ENCODE measurements around the gene DENND5A.

Gene DENND5A

GRCh38 chr11:9265211-9266131 is at the start of gene DENND5A:
Gene DENND5A (minus strand): TSS chr11:9265350. CDS start chr11:9265069, 281 bp downstream.
- no peaks in the 10 kb centered on the region for H3K9me3 ChIP-seq (ENCODE audit: control insufficient read depth, insufficient read depth, low read length)
- peak within 1 kb of the TSS; percentile 75 for H3K9ac ChIP-seq (ENCODE audit: low read depth, low read length)
- no peaks in the 10 kb centered on the region for H3K36me3 ChIP-seq (ENCODE audit: insufficient read depth, low read length)
- H3K4me1 ChIP-seq (ENCODE audit: insufficient read depth, low read length): peaks cover 11% of the 10 kb centered on the region

DNA sequence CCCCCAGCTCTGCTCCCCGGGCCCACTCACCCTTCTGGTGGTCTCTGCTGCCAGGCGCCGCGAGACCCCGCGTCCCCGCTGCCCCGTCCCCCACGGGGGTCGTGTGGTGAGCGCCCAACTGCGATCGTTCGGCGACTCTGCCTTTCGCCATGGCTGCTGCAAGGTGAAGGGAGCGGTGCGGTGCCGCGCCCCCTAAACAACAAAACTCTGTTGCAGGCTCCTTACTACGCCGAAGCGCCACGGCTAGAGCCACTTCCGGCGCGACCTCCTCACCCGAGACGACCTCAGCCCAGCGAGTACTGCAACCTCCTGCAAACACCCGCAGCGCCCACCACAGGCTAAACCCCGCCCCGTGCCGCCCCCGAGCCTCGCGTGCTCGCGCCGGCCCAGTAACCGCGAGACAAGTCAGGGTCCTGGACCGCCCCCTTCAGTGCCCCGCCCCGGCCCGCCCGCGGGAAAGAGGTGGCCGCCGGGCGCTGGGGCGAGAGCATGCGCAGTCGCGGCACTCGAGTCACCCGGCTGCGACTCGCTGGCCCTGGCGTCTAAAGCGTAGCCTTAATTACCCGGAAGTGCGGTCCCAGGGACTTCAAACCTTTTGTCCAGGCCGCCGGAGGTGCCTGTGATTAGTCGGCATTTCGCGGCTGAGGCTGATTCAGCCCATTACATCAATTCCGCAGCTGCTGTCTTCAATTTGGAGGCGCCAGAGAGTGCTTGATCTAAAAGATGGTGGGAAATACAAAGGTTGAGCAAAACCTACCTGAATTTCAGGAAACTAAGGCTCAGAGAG is 49.3 kb upstream of the DENND5A start, which contains the start of gene TMEM41B:
Gene TMEM41B (minus strand): TSS at position 303 of the 787 bp plus-strand sequence. CDS start 152 bp downstream, at position 151.
- Histone ChIP-seq H3K9ac (ENCODE audit: low read depth, low read length) (peak within 1 kb of the TSS; percentile 60), H3K4me1 (ENCODE audit: insufficient read depth, low read length) (peaks cover 4% of the 10 kb centered on the region; the same call in 1 of the 2 replicates), H3K36me3 (ENCODE audit: insufficient read depth, low read length) (no peaks in the 10 kb centered on the region), H3K9me3 (ENCODE audit: control insufficient read depth, insufficient read depth, low read length) (no peaks in the 10 kb centered on the region)

- Histone ChIP-seq H3K9ac (ENCODE audit: low read depth, low read length) (peak overlapping the region; percentile 55), H3K4me1 (ENCODE audit: insufficient read depth, low read length) (peaks cover 2% of the 10 kb centered on the region; the same call in 1 of the 2 replicates)
Measured at GRCh38 chr11:9313648-9314290, 48.6 kb upstream of the DENND5A start.

GRCh38 chr11:9310485-9311090 is 45.4 kb upstream of the DENND5A start:
- Histone ChIP-seq H3K36me3 (ENCODE audit: insufficient read depth, low read length) (no peaks in the 10 kb centered on the region), H3K9ac (ENCODE audit: low read depth, low read length) (no peak overlapping the region), H3K4me1 (ENCODE audit: insufficient read depth, low read length) (peaks cover 2% of the 10 kb centered on the region; the same call in 1 of the 2 replicates), H3K9me3 (ENCODE audit: control insufficient read depth, insufficient read depth, low read length) (no peaks in the 10 kb centered on the region)

More at GRCh38 chr11:9313648-9314290, 48.6 kb upstream of the DENND5A start:
- H3K36me3 ChIP-seq (ENCODE audit: insufficient read depth, low read length): no peaks in the 10 kb centered on the region
- no peaks in the 10 kb centered on the region for H3K9me3 ChIP-seq (ENCODE audit: control insufficient read depth, insufficient read depth, low read length)

GRCh38 chr11:9304178-9304577 is 39.0 kb upstream of the DENND5A start:
- no peaks in the 10 kb centered on the region for H3K4me1 ChIP-seq (ENCODE audit: insufficient read depth, low read length)
- H3K9ac ChIP-seq (ENCODE audit: low read depth, low read length): no peak overlapping the region
- H3K9me3 ChIP-seq (ENCODE audit: control insufficient read depth, insufficient read depth, low read length): no peaks in the 10 kb centered on the region
- 0 out of 2 replicates have a peak, but pooled peaks cover 4% of the 10 kb centered on the region for H3K36me3 ChIP-seq (ENCODE audit: insufficient read depth, low read length)

GRCh38 chr11:9302448-9302847 is 37.3 kb upstream of the DENND5A start:
- Histone ChIP-seq H3K9me3 (ENCODE audit: control insufficient read depth, insufficient read depth, low read length) (no peaks in the 10 kb centered on the region), H3K36me3 (ENCODE audit: insufficient read depth, low read length) (0 out of 2 replicates have a peak, but pooled peaks cover 4% of the 10 kb centered on the region), H3K9ac (ENCODE audit: low read depth, low read length) (no peak overlapping the region), H3K4me1 (ENCODE audit: insufficient read depth, low read length) (no peaks in the 10 kb centered on the region)

DNA sequence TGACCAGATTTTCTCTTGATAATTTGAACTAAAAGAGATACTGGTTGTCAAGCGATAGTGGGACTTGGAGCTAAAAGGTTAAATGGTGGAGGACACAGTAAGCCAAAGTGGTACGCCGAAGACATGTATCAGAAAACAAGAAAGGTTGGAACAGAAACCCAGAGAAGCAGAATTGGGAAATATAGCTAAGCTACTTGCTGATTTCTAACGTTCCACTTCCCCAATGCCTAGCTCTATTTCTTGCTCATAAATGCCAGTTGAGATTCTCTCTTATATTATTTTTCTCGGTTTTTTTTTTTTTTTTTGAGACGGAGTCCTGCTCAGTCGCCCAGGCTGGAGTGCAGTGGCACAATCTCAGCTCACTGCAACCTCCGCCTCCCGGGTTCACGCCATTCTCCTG is 36.6 kb upstream of the DENND5A start:
- H3K36me3 ChIP-seq (ENCODE audit: insufficient read depth, low read length): 0 out of 2 replicates have a peak, but pooled peaks cover 4% of the 10 kb centered on the region
- no peaks in the 10 kb centered on the region for H3K9me3 ChIP-seq (ENCODE audit: control insufficient read depth, insufficient read depth, low read length)
- no peak overlapping the region for H3K9ac ChIP-seq (ENCODE audit: low read depth, low read length)
- H3K4me1 ChIP-seq (ENCODE audit: insufficient read depth, low read length): no peaks in the 10 kb centered on the region

DNA sequence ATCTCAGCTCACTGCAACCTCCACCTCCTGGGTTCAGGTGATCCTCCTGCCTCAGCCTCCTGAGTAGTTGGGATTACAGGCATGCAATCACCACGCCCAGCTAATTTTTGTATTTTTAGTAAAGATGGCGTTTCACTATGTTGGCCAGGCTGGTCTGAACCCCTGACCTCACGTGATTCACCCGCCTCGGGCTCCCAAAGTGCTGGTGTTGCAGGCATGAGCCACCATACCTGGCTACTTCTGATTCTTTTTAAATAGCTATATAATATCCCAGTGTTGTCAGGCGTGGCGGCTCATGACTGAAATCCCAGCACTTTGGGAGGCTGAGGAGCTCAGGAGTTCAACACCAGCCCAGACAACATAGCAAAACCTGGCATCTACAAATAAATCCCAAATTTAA is 28.5 kb upstream of the DENND5A start:
- Histone ChIP-seq H3K4me1 (ENCODE audit: insufficient read depth, low read length) (no peaks in the 10 kb centered on the region), H3K9me3 (ENCODE audit: control insufficient read depth, insufficient read depth, low read length) (no peaks in the 10 kb centered on the region), H3K9ac (ENCODE audit: low read depth, low read length) (no peak overlapping the region), H3K36me3 (ENCODE audit: insufficient read depth, low read length) (no peaks in the 10 kb centered on the region; the same call in 1 of the 2 replicates)

- no peaks in the 10 kb centered on the region for H3K4me1 ChIP-seq (ENCODE audit: insufficient read depth, low read length)
- H3K36me3 ChIP-seq (ENCODE audit: insufficient read depth, low read length): peaks cover 4% of the 10 kb centered on the region; the same call in 1 of the 2 replicates
- no peak overlapping the region for H3K9ac ChIP-seq (ENCODE audit: low read depth, low read length)
- no peaks in the 10 kb centered on the region for H3K9me3 ChIP-seq (ENCODE audit: control insufficient read depth, insufficient read depth, low read length)
Measured at GRCh38 chr11:9285850-9286587, 20.9 kb upstream of the DENND5A start.

- Histone ChIP-seq H3K4me1 (ENCODE audit: insufficient read depth, low read length) (no peaks in the 10 kb centered on the region), H3K9ac (ENCODE audit: low read depth, low read length) (no peak overlapping the region), H3K9me3 (ENCODE audit: control insufficient read depth, insufficient read depth, low read length) (no peaks in the 10 kb centered on the region), H3K36me3 (ENCODE audit: insufficient read depth, low read length) (no peaks in the 10 kb centered on the region; the same call in 1 of the 2 replicates)
Measured at GRCh38 chr11:9280655-9281301, 15.6 kb upstream of the DENND5A start.

- H3K9ac ChIP-seq (ENCODE audit: low read depth, low read length): no peak overlapping the region
- no peaks in the 10 kb centered on the region for H3K9me3 ChIP-seq (ENCODE audit: control insufficient read depth, insufficient read depth, low read length)
- no peaks in the 10 kb centered on the region; the same call in 1 of the 2 replicates for H3K36me3 ChIP-seq (ENCODE audit: insufficient read depth, low read length)
- H3K4me1 ChIP-seq (ENCODE audit: insufficient read depth, low read length): no peaks in the 10 kb centered on the region
Measured at GRCh38 chr11:9277176-9277575, 12.0 kb upstream of the DENND5A start.

DNA sequence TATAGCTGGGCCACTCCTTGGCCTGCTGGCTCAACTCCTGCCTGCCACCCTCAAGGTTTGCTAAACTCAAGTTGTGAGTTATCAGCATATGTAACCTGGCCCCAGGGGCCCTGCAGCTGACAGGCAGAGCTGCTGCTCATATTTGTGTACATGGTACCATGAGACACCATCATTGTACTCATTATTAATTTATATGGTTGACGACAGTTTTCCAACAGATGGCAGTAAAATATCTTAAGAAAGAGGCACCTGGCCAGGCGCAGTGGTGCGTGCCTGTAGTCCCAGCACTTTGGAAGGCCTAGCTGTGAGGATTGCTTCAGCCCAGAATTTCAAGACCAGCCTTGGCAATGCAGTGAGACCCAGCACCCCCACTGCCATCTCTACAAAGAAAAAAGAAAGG is 11.4 kb upstream of the DENND5A start:
- H3K36me3 ChIP-seq (ENCODE audit: insufficient read depth, low read length): no peaks in the 10 kb centered on the region; the same call in 1 of the 2 replicates
- no peaks in the 10 kb centered on the region for H3K4me1 ChIP-seq (ENCODE audit: insufficient read depth, low read length)
- no peaks in the 10 kb centered on the region for H3K9me3 ChIP-seq (ENCODE audit: control insufficient read depth, insufficient read depth, low read length)
- H3K9ac ChIP-seq (ENCODE audit: low read depth, low read length): no peak overlapping the region
